Measurements from ENCODE around the gene PHC3.

PHC3 gene

DNA sequence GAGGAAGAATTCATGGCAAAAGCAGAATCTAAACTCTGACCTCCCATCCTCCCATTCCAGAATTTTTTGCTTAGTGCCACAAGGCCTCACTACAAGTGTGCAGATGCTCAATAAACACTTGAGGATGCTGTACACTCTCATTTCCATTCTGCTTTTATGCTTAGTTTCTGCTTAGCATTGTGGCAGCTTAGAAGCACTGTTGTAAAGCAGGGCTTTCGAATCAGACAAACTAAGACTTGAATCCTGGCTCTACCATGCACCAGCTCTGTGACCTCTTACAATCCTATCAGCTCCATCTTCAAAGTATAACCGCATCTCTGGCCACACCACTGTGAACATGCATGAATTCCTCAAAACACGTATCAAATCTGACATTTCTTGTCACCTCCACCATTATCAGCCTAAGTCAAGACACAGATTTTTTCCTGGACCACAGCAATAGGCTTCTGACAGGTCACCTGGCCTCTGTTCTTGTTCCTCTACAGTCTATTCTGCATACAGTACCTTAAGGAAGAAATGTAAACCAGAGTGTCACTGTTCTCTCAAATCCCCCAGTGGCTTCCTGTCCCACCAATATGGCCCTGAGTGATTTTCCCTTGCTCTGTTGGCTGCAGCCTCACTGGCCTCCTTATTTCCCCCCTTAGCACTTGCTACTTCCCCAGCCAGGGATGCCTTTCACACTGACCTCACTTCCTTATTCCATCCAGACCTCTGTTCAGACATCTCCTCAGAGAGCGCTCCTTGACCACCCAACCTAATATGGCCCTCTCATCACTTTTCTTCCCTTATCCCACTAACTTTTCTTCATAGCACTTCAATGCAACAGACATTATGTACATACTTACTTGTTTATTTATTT lies 8.1 kb upstream of the PHC3 start:
- in situ Hi-C loops (cut with MboI; ENCODE audit: low sequenced_read_pairs): no loop called here

DNA sequence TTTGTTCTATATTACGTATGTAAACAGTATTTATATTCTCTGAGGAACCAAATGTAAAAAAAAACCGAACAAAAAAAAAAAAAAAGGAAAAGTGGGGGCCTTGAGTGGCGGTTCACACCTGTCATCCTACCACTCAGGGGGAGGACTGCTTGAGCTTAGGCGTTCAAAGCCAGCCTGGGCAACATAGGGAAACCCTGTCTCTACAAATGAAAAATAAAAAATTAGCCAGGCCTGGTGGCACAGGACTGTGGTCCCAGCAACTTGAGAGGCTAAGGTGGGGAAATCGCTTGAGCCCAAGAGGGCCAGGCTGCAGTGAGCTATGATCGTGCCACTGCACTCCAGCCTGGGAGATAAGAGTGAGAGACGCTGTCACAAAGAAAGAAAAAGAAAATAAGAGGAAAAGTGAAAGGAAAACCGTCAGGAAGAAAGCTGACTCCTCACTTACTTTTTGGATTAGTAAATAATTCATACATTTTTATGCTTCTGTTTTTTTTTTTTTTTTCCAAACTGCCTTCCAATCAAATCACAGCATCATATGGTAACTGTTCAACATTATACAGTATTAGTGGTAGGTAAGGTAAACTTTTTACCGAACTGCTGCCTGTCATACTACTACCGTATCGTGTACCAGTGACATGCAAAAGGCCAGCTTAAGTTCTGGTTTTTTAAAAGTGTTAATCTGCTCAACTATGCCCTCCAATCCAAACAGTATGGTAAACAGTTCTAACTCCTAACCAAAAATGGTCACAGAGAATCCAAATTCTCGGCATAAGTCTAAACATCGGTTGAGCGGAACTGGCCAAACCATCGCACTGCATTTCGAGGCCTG lies 1.2 kb downstream of the PHC3 start:
- in situ Hi-C loops (cut with MboI; ENCODE audit: low sequenced_read_pairs): no loop called here

DNA sequence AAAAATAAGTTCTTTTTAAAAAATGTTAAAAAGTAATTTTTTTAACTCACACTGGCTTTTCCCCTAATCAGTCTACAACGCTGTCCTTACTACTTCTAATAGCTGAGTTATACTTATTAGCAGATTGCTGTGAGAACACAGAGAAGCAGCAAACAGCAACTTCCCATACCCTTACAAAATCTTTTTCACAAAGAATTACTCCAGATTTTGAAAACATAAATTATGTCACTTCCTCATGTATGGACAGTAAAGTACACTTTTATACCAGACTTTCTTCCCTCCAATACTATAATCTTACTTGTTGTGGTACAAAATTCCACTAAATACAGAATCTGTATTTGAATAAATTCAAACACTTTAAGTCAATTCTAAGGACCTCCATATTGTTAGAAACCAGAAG lies 2.1 kb downstream of the PHC3 start:
- in situ Hi-C loops (cut with MboI; ENCODE audit: low sequenced_read_pairs): no loop called here

GRCh38 chr3:170178651-170179050 lies 2.9 kb downstream of the PHC3 start:
- in situ Hi-C loops (cut with MboI; ENCODE audit: low sequenced_read_pairs): no loop called here

DNA sequence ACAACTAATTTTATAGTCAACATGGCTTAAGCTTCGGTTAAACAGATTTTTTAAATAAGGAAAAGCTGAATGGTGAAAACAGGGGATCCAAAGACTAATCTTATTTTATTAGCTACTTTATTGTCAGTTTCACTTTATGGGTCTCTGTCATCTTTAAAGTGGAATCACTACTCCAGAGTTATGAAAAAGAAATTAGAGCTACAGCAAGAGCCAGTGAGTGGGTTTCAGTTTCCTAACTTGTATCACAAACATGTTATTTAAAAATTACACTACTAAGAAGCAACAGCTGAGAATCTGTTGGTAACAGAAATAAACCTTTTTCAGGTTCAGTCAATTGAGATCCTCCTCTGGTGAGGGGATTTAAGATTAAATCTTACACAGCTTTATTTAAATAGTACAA lies 10.0 kb downstream of the PHC3 start:
- in situ Hi-C loops (cut with MboI; ENCODE audit: low sequenced_read_pairs): no loop called here

- in situ Hi-C loops (cut with MboI; ENCODE audit: low sequenced_read_pairs): no loop called here
These were observed 16.8 kb downstream of the PHC3 start for GRCh38 chr3:170164717-170165116.

- in situ Hi-C loops (cut with MboI; ENCODE audit: low sequenced_read_pairs): no loop called here
These were observed 17.4 kb downstream of the PHC3 start for GRCh38 chr3:170163956-170164645.

- in situ Hi-C loops (cut with MboI; ENCODE audit: low sequenced_read_pairs): no loop called here
These were observed 18.9 kb downstream of the PHC3 start for GRCh38 chr3:170162630-170163029.

- in situ Hi-C loops (cut with MboI; ENCODE audit: low sequenced_read_pairs): no loop called here
These were observed 19.5 kb downstream of the PHC3 start for GRCh38 chr3:170162052-170162451.

- in situ Hi-C loops (cut with MboI; ENCODE audit: low sequenced_read_pairs): no loop called here
These were observed 21.6 kb downstream of the PHC3 start for GRCh38 chr3:170159933-170160332.

DNA sequence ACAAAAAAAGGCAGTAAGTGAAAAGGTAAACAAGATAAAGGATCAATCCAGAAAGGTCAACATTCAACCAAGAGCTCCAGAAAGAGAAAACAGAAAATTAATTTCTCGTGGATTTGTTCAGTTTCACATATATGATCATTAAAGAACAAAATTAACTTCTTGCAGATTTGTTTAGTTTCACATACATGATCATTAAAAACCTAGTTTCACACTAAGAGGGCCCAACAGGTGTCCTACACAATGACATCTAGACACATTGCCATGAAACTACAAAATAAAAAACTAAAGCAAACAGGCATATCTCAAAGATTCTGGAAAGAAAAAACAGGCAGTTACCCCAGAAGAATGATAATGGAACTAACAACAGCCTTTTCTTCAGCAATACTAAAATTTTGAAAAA lies 22.1 kb downstream of the PHC3 start:
- in situ Hi-C loops (cut with MboI; ENCODE audit: low sequenced_read_pairs): no loop called here

GRCh38 chr3:170155604-170156003 lies 25.9 kb downstream of the PHC3 start:
- in situ Hi-C loops (cut with MboI; ENCODE audit: low sequenced_read_pairs): no loop called here

DNA sequence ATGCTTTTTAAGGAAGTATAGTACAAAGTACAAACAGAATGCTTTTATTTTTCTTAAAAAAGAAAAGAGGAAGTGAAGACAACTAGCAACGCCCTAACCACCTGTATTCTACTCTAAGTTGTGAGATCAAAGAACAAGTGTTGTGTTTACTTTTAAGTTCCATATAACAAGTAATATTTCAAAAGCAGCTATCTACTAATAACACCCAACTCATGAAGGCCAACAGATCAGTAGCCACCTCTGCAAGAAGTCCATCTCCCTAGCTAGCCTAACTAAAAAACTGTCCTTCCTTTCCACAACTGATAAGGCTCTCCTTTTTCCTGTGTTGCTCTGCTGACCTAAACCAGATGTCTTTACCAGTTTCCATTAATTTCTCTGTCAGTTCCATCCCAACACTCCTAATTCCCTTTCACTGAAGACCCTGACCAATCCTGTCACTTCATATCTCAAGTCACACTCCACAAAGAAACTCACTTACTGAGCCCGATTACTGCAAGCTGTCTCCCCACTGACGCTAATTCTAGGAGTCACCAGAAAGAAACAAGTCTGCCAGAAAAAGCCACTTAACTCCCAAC lies 26.9 kb downstream of the PHC3 start:
- in situ Hi-C loops (cut with MboI; ENCODE audit: low sequenced_read_pairs): no loop called here

DNA sequence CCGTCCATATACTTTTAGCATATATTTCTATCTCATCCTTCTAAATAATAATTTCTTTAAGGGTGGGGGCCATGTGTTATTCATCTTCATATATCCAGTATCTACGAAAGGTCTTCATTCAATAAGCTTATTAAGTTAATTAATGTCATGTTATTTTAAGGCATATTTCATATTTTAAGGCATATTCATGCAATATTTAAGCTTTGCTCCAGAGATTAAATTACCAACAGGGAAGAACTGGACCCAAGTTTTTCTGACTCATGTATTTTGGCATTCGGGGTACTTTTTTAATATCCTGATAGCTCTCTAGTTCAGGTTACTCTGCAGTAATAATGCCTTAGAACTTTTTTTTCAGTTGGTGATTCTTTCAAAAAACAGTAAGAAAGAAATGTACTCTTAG lies 27.4 kb downstream of the PHC3 start:
- in situ Hi-C loops (cut with MboI; ENCODE audit: low sequenced_read_pairs): no loop called here

- in situ Hi-C loops (cut with MboI; ENCODE audit: low sequenced_read_pairs): no loop called here
These were observed 30.0 kb downstream of the PHC3 start for GRCh38 chr3:170151536-170151935.

DNA sequence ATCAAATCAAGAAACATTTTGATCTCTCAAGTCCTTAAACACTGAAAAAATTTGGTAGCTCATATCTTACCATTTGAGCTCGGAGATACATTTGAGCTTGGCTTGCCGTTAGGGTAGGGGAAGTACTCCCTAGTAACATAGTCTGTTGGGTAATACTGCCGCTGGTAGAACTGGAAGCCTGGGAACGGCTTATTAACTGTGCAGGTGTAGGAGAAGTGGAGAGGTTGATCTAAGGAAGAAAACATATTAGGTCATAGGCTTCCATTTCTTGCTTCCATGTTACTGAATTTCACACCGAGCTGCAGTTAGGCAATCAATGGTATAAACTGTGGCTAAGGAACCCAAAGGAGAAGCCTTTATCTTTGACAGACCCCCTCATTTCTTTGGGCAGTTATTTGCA lies 32.5 kb downstream of the PHC3 start:
- in situ Hi-C loops (cut with MboI; ENCODE audit: low sequenced_read_pairs): no loop called here

GRCh38 chr3:170145278-170145677 lies 36.3 kb downstream of the PHC3 start:
- in situ Hi-C loops (cut with MboI; ENCODE audit: low sequenced_read_pairs): no loop called here

- in situ Hi-C loops (cut with MboI; ENCODE audit: low sequenced_read_pairs): no loop called here
These were observed 37.1 kb downstream of the PHC3 start for GRCh38 chr3:170144437-170144843.

GRCh38 chr3:170142373-170142772 lies 39.2 kb downstream of the PHC3 start:
- in situ Hi-C loops (cut with MboI; ENCODE audit: low sequenced_read_pairs): no loop called here

GRCh38 chr3:170137986-170138385 lies 43.5 kb downstream of the PHC3 start:
- in situ Hi-C loops (cut with MboI; ENCODE audit: low sequenced_read_pairs): no loop called here

- in situ Hi-C loops (cut with MboI; ENCODE audit: low sequenced_read_pairs): no loop called here
These were observed 49.2 kb downstream of the PHC3 start for GRCh38 chr3:170132335-170132734.
